HG03565 (cell line): Measurements from ENCODE around the gene ZFYVE16.
A peak's percentile ranks its signal among the peaks of the same experiment; 100 is the strongest.
"Not testable (repeated sequence)": the region's sequence is repeated elsewhere in the genome, so short reads cannot be mapped to it uniquely, and the experiment has no call there.

Source experiments
- ATAC-seq: cut with Tn5 transposase; IDR thresholded peaks from one replicate; pipeline ENCODE4 v1.9.1; 2021; ENCODE audit warnings: mild to moderate bottlenecking, moderate library complexity; ENCODE audit not compliant: unreplicated experiment

Gene ZFYVE16

GRCh38 chr5:80407735-80408483 is at the start of gene ZFYVE16:
TSS of gene ZFYVE16 (plus strand) at chr5:80408064. CDS start at chr5:80434148, 26,084 bp downstream.
- ATAC-seq = peak; percentile 76

- ATAC-seq = no peak
These were observed 46.9 kb upstream of the ZFYVE16 start for GRCh38 chr5:80360914-80361444.

GRCh38 chr5:80364892-80365291 is 43.0 kb upstream of the ZFYVE16 start:
- no peak for ATAC-seq

DNA sequence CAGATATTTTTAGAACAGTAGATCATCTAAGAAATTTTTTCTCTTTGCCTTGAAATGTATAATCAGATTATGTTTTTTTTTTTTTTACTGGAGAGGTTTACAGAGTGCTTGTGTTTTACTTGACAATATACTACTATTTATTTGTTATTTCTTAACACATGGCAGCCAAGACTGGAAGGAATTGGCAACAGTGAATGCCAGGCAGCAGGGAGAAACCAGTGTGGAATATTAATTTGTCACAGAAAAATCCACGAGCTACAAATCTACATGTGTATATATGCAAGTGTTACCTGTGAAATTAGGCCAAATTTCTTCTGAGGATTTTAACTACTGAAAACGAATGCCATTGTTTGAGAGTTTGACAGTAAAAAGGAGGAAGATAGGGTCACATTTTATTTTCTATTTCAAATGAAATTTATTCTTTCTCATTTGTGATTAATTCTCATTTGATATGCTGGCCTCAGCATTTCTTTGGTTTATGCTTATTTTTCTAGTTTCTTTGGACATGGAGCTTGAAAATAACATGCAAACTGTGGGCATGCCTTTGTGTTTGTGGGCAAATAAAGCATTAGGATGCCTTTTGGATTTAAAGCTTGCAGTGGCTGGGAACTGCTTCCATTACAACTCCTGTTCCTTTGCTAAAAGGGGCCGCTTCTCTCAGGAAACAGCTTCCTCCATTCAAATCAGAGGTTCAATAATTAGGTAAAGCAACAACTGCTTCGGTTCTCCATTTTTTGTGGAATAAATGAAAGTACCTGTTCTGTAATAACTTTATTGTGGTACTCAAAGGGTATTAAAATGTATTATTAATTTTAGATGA is 39.0 kb upstream of the ZFYVE16 start:
- ATAC-seq = no peak

DNA sequence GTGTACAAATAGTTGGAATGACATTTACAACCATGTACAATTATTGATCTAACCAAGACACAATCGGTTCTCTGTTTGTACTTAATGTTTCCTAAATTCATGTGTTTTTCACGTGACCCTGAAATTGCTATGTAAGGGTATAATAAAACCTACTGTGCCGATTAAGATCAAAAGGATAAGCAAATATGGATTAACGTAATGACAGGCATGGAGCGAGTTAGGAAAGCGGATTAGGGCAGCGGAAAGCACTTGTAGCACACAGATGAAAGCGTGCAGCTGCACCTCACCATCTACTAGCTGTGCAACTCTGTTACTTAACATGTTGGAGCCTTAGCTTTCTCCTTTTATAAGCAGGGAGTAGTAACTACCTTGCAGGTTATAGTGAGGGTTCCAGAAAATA is 38.3 kb upstream of the ZFYVE16 start:
- no peak for ATAC-seq

DNA sequence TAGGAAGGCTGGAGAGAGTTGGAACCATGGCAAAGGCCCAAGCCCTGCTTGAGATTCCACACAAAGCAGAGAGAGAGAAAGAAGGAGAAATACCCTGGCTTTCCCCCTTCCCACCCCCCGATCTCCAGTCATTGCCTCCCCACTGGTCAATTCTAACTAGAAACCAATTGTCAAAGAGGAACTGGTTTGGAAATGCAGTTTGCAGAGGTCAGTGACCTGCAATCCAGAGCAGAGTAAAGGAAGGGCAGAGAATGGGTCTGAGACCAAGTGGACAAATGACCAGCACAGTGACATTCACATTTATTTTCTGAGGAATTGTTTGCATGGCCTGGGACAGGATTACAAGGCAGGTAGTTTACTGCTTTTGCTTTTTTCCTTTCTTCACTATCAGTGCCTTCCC is 37.5 kb upstream of the ZFYVE16 start:
- no peak for ATAC-seq

DNA sequence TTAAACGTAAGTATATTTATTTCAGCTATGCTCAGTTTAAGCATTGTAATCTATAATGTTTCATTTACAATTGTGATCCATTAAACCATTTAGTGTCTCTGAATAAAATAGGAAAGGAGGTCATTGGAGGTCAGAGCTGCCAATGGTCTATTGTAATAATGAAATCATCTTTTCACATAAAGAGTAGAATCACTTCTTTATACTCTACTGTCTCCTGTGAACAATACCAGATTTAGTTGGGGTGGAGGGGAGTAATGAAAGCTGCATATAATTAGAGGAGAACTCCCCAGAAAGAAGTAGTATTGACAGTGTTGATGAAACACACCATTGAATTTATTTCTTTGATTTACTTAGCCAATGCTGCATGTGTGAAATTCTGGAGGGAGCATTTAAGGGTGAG is 35.1 kb upstream of the ZFYVE16 start:
- no peak for ATAC-seq

GRCh38 chr5:80374188-80374587 is 33.7 kb upstream of the ZFYVE16 start:
- no peak for ATAC-seq

GRCh38 chr5:80376557-80376956 is 31.3 kb upstream of the ZFYVE16 start:
- no peak for ATAC-seq

DNA sequence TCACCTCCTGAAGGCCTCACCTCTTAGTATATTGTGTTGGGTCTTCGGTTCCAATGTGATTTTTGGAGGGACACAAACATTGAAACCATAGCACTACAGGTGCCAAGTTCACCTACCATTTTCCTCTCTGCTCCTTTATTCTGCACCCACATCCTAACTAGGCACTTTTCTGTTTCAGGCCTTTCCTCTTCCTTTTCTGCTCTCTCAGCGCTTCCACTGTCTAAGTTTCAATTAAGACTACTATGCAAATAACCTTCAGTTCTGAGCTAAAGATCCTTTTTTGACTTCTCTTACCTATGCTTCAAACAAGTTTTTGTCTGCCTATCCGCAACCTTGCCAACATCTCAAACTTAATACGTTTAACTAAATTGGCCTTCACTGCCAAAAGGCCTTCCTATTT is 25.4 kb upstream of the ZFYVE16 start:
- no peak for ATAC-seq

DNA sequence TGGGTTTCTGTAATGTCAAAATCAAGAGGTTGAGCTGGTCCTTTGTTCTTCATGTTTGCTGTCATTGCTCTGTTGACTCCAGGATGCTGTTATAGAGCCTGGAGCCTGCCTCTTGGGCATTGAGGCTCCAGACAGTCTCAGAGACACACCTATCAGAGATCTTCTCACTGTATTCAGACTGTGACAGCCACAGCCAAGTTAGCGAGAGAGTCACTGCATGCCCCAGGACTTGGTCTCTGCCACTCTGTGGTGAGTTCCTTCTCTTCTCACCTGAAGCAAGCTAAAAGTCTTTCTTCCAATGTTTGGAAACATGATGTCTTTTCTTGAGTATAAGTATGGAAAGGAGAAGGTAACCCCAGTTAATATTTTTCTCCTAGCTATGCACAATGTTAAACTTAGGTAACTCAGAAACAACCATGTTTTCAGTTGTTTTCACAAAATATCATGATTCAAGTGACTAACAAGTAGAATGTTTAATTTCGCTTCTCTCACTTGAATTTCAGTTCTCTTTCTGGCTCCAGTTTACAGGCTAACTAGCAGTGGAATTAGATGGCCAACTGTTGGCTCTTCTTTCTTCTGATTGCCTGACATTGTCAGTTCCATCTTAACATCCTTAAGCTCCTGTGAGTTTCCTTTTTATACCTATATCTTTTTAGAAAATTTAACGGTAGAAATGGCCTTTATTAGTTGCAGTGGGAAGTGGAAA is 20.6 kb upstream of the ZFYVE16 start:
- no peak for ATAC-seq

DNA sequence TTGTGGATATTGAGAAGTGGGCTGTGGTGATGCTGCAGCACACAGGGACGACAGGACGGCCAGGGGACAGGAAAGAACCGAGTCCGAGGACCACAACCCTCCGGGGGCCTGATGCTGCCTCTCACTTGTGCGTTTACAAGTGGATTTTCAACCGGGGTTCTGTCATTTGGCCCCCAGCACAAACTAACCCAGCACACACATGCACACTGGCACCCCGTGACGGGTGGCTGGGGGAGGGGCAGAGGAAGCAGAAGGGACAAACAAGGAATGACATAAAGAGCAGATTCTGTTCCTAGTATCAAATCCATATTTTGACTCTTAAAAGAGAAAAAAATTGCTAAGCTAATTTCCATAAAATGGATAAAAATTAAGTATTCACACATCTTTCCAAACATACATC is 18.3 kb upstream of the ZFYVE16 start:
- no peak for ATAC-seq

GRCh38 chr5:80390413-80390812 is 17.5 kb upstream of the ZFYVE16 start:
- not testable (repeated sequence) for ATAC-seq

GRCh38 chr5:80391267-80391666 is 16.6 kb upstream of the ZFYVE16 start:
- ATAC-seq = not testable (repeated sequence)

DNA sequence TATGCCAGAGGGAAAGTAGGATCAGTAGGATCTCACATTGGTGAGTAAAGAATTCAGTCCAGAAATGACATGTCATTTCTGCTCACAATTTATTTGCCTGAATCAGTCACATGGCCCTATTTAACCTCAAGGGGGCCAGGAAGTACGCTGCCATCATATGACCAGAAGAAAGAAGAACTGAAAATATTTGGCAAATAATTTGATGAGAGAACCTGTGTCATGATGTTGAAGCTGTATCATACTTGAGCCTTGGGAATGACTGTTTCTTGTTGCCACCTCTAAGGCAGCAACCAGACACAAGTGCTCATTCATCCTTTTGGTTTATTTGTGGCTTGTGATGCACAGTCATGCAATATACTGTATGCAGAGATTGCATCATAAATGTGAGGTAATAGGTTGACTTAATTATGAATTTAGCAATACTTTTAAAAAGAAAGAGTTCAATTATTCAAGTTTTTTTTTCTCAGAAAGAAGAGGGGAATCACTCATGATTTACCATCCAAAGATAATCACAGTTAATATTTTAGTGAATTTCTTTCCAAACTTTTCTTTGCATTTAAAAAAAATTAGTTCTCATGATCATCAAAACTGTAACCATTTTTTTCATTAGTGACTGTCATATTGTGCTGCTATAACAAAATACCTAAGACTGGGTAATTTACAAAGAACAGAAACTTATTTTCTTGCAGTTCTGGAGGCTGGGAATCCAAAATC is 8.2 kb upstream of the ZFYVE16 start:
- peak; percentile 76 for ATAC-seq

GRCh38 chr5:80400368-80400767 is 7.5 kb upstream of the ZFYVE16 start:
- ATAC-seq = not testable (repeated sequence)

DNA sequence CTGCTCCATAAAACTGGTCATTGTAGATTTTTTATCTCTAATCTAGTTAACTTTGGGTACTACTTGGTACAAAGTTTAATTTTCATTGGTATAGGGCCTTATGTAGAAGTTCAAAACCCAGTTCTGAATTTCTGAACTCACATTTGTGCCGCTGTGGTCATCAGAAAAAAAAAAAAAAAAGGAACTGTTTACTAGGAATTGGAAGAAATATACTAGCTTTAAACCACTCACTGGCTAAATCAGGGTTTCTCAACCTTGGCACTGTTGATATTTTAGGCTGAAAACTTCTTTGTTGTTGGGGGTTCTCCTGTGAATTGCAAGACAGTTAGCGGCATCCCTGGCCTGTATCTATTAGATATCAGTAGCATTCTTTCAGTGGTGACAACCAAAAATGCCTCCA is 4.1 kb upstream of the ZFYVE16 start:
- ATAC-seq = no peak

DNA sequence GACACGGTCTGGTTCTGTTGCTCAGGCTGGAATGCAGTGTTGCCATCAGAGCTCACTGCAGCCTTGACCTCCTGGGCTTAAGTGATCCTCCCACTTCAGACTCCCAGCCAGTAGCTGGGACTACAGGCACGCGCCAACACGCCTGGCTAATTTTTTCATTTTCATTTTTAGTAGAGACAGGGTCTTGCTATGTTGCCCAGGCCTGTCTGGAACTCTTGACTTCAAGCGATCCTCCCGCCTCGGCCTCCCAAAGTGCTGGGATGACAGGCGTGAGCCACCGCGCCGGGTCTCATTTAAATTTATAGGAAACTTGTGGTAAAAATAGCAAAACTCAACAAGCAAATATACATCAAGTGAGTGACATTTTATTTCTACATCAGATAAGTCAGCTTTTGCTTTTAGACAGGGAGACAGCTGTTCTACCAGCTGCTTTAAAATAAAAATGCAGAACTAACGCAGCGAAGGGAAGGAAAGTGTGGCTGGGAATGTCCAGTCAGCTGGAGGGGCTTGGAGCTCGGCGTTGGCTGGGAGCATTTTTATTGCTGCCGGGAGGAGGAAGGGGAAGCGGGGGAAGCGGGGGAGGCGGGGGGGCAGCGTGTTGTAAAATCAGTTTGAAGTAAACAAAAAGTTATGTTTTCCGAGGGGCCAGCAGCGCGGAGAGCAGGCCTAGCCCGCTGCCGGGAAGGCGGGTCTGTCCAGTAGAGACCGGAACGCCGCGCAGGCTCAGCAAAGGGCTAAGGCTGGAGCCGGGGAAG is 707 bp upstream of the ZFYVE16 start:
- ATAC-seq = no peak

DNA sequence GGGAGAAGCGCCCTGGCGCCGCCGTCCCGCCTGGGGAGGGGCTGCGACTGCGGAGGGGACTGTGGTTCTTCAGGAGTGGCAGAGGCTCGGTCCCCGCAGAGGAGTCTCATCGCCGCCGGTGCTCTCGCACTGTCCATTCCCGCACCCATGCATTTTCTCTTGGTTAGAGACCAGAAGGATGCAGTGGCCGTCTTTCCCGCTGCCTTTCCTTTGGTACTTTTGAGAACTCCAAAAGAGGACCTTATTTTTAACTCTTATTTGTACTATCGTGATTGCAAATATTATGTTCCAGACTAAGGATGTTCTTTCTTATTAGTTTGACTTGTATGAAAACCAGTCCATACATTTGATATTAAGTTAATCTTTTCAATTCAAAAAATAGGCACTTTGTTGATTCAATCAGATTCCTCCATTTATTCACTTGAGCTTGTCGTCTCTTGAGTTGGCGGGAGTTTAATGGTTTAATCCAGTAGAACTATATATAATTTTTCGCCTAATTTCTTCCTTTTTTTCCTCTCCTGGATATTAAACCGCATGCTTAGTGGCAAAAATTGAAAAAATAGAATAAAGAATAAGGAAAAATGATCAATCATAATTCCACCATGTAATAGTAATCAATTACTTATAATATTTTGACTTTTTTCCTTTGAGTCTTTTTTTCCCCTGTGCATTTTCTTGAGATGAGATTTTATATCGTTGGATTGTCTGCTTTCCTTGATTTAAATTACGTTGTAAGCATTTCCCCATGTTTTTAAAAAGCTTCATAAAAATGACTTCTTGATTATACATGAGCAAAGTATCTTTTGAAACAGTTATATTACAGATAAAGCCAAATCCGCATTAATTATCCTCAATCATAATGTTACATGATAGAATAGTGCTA is 861 bp downstream of the ZFYVE16 start:
- ATAC-seq = peak; percentile 24
